ENCODE data around the gene XRN1. TPM values are rescaled to one million over a fixed set of nuclear protein-coding genes. Genes with fewer than 3 reads are reported as not detected.

XRN1 gene
- total and polyA plus RNA-seq, 2 donors from 2014 or later, result 2.8 to 45.6 TPM

GRCh38 chr3:142436951-142437585, 10.8 kb downstream of the XRN1 start:
- H3K9ac ChIP-seq (ENCODE audit: low read length in 3 of 3), result no peak overlapping the region
- FAIRE-seq (peak; percentile 86), DNase-seq (no peak)
- H3K36me3 ChIP-seq (ENCODE audit: control insufficient read depth in 2 of 3, insufficient read depth in 3 of 3, low read length in 3 of 3), result no peaks in the 10 kb centered on the region
- no peak for TF ChIP-seq CTCF (IDR thresholded peaks at IDR 0.05; ENCODE audit: borderline replicate concordance, extremely low read depth, insufficient read depth)
- H3K27me3 ChIP-seq (ENCODE audit: control insufficient read depth, insufficient read depth, low read length), result no peaks in the 10 kb centered on the region
- peak overlapping the region in 1 of 2 donors; percentile 28 for H3K27ac ChIP-seq (ENCODE audit: low read depth in 2 of 2, low read length in 2 of 2)
- H3K4me1 ChIP-seq (ENCODE audit: control insufficient read depth in 2 of 3, insufficient read depth in 2 of 3, low read depth in 1 of 3, low read length in 3 of 3), result peaks cover 0 to 6% (median 2%) of the 10 kb centered on the region in 3 donors
- no peak overlapping the region for H3K4me3 ChIP-seq (ENCODE audit: low read length in 3 of 3)
- intact Hi-C loops (cut with DNase I), result no loop called here
- no peaks in the 10 kb centered on the region for H3K9me3 ChIP-seq (ENCODE audit: control insufficient read depth in 2 of 3, insufficient read depth in 1 of 3, low read length in 3 of 3)

GRCh38 chr3:142434503-142434902, 13.3 kb downstream of the XRN1 start:
- no peak overlapping the region for H3K9ac ChIP-seq (ENCODE audit: low read length in 3 of 3)
- no peak overlapping the region for H3K27ac ChIP-seq (ENCODE audit: low read depth in 2 of 2, low read length in 2 of 2)
- intact Hi-C loops (cut with DNase I), result no loop called here
- no peaks in the 10 kb centered on the region for H3K9me3 ChIP-seq (ENCODE audit: control insufficient read depth in 2 of 3, insufficient read depth in 1 of 3, low read length in 3 of 3)
- FAIRE-seq (no peak), DNase-seq (no peak)
- no peak for TF ChIP-seq CTCF (IDR thresholded peaks at IDR 0.05; ENCODE audit: borderline replicate concordance, extremely low read depth, insufficient read depth)
- H3K4me3 ChIP-seq (ENCODE audit: low read length in 3 of 3), result no peak overlapping the region
- H3K27me3 ChIP-seq (ENCODE audit: control insufficient read depth, insufficient read depth, low read length), result no peaks in the 10 kb centered on the region
- H3K36me3 ChIP-seq (ENCODE audit: control insufficient read depth in 2 of 3, insufficient read depth in 3 of 3, low read length in 3 of 3), result peaks cover 0 to 9% (median 8%) of the 10 kb centered on the region in 3 donors
- H3K4me1 ChIP-seq (ENCODE audit: control insufficient read depth in 2 of 3, insufficient read depth in 2 of 3, low read depth in 1 of 3, low read length in 3 of 3), result peaks cover 0 to 6% (median 0%) of the 10 kb centered on the region in 3 donors

- DNase-seq (no peak), FAIRE-seq (peak; percentile 37)
- Histone ChIP-seq H3K4me1 (ENCODE audit: control insufficient read depth in 2 of 3, insufficient read depth in 2 of 3, low read depth in 1 of 3, low read length in 3 of 3) (peaks cover 0 to 6% (median 0%) of the 10 kb centered on the region in 3 donors), H3K36me3 (ENCODE audit: control insufficient read depth in 2 of 3, insufficient read depth in 3 of 3, low read length in 3 of 3) (peaks cover 0 to 12% (median 8%) of the 10 kb centered on the region in 3 donors), H3K27me3 (ENCODE audit: control insufficient read depth, insufficient read depth, low read length) (no peaks in the 10 kb centered on the region), H3K9ac (ENCODE audit: low read length in 3 of 3) (no peak overlapping the region), H3K27ac (ENCODE audit: low read depth in 2 of 2, low read length in 2 of 2) (no peak overlapping the region), H3K4me3 (ENCODE audit: low read length in 3 of 3) (no peak overlapping the region), H3K9me3 (ENCODE audit: control insufficient read depth in 2 of 3, insufficient read depth in 1 of 3, low read length in 3 of 3) (no peaks in the 10 kb centered on the region)
- intact Hi-C loops (cut with DNase I), result no loop called here
- TF ChIP-seq CTCF (IDR thresholded peaks at IDR 0.05; ENCODE audit: borderline replicate concordance, extremely low read depth, insufficient read depth), result no peak
These were observed 14.7 kb downstream of the XRN1 start for GRCh38 chr3:142433110-142433509.
